Prostate gland (tissue), 2 donors: ENCODE results near the gene DMBT1.

Experiments
- POLR2AphosphoS5 ChIP-seq: sonication (generic); formaldehyde crosslinking; IDR thresholded peaks from one replicate; pipeline ENCODE4 v1.6.1; 2017; ENCODE audit warnings: antibody characterized with exemption
- TF ChIP-seq, protein P1 (sequence below), 4 experiments: fragments of 200-600 bp in 2 of 4; fragments of 450-650 bp in 2 of 4; sonication (generic) in 2 of 4; IDR thresholded peaks; 1 replicate in 3 of 4; 2 replicates in 1 of 4; pipeline ENCODE4 v1.5.1; 2016 to 2019; ENCODE audit warnings: antibody characterized with exemption in 4 of 4, mild to moderate bottlenecking in 2 of 4, moderate library complexity in 2 of 4

DNA sequence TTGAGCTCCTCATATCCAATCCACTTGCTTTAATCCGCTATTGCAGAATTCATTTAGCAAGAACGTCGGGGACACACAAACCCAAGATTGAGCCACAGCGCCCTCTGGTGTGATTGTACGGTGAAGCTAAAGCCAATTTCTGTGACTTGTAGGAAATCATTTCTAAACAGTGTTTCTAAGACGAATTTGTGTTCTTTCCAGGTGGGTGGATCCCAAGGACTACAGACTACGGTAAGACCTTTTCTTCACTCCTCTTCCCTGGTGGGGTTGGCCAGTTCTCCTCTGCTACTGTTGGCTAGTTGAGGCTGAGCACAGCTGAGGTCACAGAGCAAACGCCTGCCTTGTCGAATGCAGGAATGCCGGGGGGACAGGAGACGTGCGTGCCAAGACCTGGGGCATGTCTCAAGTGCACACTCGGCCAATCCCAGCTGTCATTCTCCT is 5.2 kb downstream of the DMBT1 start:
- peak; percentile 28 for TF ChIP-seq POLR2AphosphoS5
- TF ChIP-seq, protein P1, sequence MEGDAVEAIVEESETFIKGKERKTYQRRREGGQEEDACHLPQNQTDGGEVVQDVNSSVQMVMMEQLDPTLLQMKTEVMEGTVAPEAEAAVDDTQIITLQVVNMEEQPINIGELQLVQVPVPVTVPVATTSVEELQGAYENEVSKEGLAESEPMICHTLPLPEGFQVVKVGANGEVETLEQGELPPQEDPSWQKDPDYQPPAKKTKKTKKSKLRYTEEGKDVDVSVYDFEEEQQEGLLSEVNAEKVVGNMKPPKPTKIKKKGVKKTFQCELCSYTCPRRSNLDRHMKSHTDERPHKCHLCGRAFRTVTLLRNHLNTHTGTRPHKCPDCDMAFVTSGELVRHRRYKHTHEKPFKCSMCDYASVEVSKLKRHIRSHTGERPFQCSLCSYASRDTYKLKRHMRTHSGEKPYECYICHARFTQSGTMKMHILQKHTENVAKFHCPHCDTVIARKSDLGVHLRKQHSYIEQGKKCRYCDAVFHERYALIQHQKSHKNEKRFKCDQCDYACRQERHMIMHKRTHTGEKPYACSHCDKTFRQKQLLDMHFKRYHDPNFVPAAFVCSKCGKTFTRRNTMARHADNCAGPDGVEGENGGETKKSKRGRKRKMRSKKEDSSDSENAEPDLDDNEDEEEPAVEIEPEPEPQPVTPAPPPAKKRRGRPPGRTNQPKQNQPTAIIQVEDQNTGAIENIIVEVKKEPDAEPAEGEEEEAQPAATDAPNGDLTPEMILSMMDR (IDR thresholded peaks at IDR 0.05): peak in 3 of 4 experiments; percentile 70 to 82 (median 81)
